Pons (tissue), 1 donor: ENCODE measurements around the gene ZNF775.

Source experiments
- DNase-seq: peaks from one replicate; pipeline ENCODE4 v3.0.0-alpha.2; 2016; ENCODE audit warnings: low spot score

ZNF775 gene

DNA sequence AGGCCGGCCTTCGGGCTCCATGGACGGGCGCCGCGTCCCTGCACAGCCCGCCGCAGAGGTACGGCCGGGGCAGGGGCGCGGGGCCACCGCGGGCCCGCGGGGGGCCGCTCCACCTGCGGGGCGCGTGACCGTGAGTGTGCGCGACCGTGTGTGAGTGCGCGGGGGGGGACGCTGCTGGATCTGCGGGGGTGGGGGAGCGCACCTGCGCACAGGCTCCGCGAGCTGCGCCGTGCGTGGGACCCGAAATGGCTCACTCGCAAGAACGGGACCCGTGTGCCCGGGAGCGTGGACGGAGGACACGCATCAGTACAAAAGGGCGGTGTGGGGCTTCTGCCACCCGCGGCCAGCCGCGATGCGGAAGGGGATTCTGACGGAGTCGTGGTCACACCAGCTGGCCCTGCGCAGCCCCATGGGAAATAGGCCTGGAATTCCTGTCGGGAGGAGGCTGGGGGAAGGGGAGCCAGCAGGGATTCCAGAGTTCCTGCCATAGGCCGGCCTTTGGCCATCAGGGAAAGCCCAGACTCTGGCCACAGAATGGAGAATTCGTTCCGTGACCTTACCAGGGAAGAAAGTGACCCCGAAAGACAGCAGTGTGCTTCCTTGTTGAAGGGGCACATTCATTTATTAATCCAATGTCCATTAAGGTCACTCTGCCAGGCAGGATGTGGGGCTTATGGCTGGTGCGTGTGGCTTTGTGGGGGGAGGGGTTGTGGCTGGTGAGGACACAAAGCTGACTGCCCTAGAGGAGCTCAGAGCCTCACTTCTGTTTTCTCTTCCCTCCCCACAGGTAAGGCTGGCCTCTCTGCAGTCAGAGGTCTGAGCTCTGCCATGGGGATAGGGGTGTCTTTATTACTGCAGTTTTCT lies 10.0 kb upstream of the ZNF775 start:
- no peak for DNase-seq

- DNase-seq = no peak
These were observed 9.2 kb upstream of the ZNF775 start for GRCh38 chr7:150369748-150370501.

- no peak for DNase-seq
These were observed 8.5 kb upstream of the ZNF775 start for GRCh38 chr7:150370612-150371071.

GRCh38 chr7:150371131-150371995 lies 7.8 kb upstream of the ZNF775 start:
- no peak for DNase-seq

- DNase-seq = no peak
These were observed 7.2 kb upstream of the ZNF775 start for GRCh38 chr7:150371996-150372270.

- DNase-seq = no peak
These were observed 6.7 kb upstream of the ZNF775 start for GRCh38 chr7:150372271-150373048.

DNA sequence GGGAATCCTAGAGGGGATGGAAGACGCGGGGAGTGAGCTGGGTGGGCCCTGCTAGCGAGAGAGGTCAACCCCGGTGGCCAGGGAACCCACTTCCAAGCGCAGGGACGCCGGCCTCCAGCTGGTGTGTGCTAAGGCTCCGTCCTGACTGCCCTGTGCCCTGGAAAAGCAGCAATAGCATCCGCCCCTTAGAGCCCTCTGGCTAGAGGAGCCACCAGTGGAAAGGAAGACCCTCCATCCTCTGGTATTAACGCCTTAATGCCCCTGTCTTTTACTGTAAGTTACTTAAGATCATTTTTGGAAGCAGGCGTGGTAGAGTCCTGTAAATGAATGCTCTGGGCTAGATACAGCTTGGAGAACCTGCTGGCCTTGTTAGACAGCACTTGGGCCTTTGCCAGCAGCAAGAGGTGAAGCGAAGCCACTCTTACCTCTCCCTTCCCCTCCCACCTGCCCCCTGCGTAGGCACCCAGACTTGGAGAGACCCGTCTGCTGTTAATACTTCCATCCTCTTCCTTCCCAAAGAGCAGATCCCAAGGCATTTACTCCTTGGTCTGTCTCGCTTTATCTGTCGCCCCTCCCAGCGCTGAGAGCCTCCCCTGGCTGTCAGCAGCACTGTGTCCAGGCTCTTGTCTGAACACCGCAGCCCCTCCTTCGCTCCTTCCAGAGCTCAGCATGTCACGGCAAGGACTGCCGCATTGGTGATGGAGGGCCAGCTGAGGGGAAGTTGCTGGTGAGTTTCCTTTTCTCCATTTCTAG lies 5.9 kb upstream of the ZNF775 start:
- no peak for DNase-seq

GRCh38 chr7:150374026-150374425 lies 5.1 kb upstream of the ZNF775 start:
- DNase-seq = no peak

DNA sequence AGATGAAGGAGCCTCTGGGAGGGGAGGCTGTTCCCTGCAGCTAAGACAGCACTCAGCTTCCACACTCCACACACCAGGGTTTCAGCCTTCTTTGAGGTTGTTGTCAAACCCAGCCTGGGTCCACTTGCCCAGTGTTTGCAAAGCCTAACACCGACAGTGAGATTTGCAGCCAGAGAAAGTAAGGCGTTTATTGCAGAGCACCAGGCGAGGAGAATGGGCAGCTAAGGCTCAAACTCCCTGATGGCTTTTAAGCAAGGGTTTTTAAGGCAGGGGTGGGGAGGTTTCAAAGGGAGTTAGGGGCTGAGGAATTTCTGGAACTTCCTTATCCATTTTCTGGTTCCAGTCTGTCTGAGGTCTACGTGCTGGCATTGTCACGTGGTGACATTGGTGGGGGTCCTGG lies 4.7 kb upstream of the ZNF775 start:
- DNase-seq = no peak

GRCh38 chr7:150375662-150376521 lies 3.2 kb upstream of the ZNF775 start:
- no peak for DNase-seq

DNA sequence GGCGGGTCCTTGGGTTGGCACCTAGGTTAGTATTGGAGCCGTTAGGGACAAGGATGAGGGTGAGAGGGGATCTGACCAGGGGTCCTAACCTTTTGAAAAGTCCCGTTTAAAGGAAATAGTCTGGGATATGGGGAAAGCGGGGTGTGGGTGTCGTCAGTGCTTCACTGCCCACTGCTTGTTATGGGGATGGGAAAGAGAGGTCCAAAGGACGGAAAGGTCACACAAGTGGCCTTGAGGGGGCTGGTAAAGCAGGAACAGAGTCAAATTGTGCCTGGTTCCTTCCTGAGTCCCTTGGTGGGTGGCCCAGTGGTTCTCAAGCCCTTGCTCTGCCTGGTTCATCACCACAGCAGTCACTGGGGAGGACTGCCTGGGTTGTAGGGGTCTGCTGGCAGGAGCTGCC lies 2.6 kb upstream of the ZNF775 start:
- DNase-seq = no peak

DNA sequence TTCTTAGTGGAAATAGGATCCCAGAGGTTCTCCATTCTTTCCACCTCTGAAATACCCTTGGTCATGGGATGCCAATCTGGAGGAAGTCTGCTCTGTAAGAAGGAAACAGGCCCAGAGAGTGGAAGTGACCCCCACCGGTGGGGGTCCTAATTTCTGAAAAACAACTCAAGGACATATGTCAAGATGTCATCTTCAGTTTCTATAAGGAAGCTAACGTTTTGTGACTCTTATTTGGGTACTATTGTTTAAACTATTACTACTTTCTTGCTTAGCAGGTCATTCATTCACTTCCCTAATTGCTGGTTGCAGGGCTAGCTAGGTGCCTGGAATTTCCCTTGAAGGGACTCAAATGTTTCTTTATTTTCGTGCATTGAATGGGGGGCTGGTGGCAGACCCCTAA lies 1.9 kb upstream of the ZNF775 start:
- no peak for DNase-seq

- DNase-seq = no peak
These were observed 1.5 kb upstream of the ZNF775 start for GRCh38 chr7:150377635-150378034.

DNA sequence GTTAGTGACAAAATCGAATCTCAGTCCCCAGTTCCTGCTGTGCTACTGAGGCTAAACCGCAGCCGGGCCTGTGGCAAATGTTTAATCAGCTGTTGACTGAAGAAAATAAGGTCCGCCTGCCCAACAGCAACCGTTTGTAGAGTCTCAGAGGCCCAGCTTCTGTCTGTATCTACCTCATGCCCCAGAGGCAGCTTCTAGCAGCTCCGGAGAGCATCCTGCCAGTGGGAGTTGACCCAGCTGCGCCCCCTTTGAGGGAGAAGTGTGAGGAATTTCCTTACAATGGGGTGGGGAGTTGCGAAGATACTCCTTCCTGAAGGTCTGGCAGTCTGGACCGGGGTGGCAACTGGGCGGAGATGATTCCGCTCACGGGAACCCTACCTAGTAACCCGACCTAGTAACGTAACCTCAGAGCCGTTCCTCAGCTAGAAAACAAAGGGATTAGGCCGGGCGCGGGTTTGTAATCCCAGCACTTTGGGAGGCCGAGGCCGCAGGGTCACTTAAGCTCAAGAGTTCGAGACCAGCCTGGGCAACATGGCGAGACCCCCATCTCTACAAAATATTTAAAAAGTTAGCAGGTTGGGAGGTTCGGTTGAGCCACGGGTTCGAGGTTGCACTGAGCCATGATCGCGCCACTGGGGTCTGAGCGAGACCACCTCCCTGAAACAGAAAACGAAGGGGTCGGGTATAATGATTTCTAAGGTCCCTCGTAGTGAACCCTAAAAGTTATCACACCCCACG lies 846 bp upstream of the ZNF775 start:
- DNase-seq = peak; percentile 69

DNA sequence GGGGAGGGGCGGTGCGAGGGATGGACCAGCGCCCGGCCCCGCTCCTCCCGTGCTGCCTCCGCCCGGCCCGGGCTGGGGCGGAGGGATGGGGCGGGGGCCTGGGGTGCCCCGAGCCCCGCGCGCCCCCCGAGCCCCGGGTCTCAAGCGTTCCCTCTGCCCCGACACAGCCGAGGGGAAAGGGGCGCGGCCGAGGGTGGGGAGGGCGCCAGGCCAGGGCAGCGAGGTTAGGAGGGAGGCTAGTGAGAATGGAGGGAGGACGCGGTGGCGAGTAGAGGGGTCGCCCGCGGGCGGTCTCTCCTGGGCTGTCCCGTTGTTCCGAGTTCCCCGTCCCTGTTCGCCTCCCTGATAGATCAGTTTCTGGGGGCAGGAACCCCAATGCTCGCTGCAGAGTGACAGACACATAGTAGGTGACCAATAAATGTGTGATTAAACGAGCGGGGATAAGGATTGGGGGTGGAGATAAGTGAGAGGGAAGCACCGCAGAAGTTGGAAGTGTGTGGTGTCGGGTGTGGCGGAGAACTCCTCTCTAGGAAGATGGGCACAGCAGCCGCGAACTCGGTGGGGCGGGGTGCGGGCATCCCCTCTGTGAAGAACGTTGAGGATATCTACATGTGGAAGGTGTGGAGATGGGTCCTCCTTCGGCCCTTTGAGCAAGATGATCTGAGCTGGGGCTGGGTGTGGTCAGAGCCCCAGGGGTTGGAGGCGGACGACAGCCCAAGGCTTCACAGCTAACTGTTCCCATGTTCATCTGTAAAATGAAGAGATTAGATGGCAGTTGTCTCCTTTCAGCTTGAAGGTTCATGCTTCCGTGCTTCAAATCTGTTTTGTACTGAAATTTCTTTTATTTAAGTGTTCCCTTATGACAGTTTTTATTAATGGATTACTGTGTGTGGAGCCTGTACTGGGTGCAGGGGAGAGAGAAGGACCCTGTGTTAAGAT lies 580 bp downstream of the ZNF775 start:
- DNase-seq = peak; percentile 43

DNA sequence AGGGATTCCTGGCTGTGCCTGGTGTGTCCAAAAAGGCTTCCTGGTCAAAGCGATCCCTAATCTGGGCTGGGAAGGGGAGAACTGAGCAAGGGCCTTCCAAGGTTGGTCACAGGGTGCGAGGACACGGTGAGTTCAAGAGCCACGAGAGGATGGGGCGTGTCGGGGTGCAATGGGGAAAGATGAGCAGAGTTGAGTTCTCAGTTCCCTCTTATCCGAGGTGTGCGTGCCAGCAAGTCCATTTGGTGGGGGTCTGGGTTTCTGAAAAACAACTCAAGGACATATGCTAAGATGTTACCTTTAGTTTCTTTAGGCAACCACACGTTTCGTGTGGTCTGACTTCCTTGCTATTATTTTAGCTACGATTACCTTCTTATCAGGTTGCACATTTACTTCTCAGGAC lies 1.3 kb downstream of the ZNF775 start:
- DNase-seq = no peak

DNA sequence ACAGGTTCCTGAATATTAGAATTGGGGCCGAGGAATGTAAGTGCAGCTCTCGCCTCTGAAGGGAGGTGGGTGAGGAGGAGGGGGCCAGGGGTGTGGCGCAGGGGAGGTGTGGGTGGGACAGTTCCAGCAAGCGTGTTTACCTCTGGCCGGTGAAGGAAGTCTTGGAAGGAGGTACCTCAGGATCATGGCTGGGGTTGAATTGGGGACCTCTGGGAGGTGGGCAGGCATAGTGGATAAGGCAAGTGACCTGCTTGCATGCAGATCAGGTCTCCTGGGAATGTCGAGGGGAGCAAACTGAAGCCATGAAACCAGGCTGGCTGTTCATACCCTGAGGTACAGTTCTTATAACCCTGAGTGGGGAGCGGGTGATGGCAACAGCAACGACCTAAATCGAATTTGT lies 2.0 kb downstream of the ZNF775 start:
- no peak for DNase-seq

DNA sequence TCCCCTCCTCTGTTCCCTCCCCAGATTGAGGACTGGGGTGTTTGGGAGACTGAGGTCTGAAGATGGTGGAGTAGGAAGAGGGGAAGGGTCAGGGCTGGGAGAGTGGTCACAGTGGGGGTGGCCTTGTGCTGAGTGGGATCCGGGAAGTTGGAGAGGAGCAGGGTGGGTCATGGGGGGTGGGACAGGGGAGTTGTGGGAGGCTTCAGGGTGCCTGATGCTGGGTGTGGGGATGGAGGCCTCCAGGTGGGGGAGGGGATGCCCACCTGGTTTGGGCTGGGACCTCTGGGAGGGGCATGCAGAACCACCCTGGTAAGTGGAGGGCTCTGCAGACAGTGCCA lies 2.6 kb downstream of the ZNF775 start:
- no peak for DNase-seq
